AG09309 (cell line): Measurements from ENCODE around the gene HAS3.

Source experiments
- DNase-seq: peaks from one replicate; pipeline ENCODE4 v3.0.0-alpha.2; 2010; ENCODE audit warnings: low read depth
- H3K4me3 ChIP-seq: 2 replicates; pipeline ENCODE4 v1.5.1; 2011; ENCODE audit warnings: mild to moderate bottlenecking, low read depth, low read length, moderate library complexity; ENCODE audit not compliant: control insufficient read depth
- CTCF ChIP-seq: IDR thresholded peaks from 2 replicates; pipeline ENCODE4 v1.5.1; 2011; ENCODE audit warnings: mild to moderate bottlenecking, low read depth, low read length, inconsistent platforms; ENCODE audit not compliant: insufficient read depth, control insufficient read depth; ENCODE audit errors: missing control alignments

HAS3 gene

GRCh38 chr16:69064764-69065313 lies 40.6 kb upstream of the HAS3 start:
- TF ChIP-seq CTCF: no peak
- no peak for DNase-seq
- H3K4me3 ChIP-seq: no peak overlapping the region

- DNase-seq: no peak
- no peak for TF ChIP-seq CTCF
- no peak overlapping the region for H3K4me3 ChIP-seq
Measured at GRCh38 chr16:69069504-69069903, 35.9 kb upstream of the HAS3 start.

- no peak overlapping the region for H3K4me3 ChIP-seq
- TF ChIP-seq CTCF: no peak
- no peak for DNase-seq
Measured at GRCh38 chr16:69071036-69071435, 34.4 kb upstream of the HAS3 start.

- TF ChIP-seq CTCF: no peak
- H3K4me3 ChIP-seq: no peak overlapping the region
- no peak for DNase-seq
Measured at GRCh38 chr16:69072640-69072974, 32.8 kb upstream of the HAS3 start.

GRCh38 chr16:69073181-69073702 lies 32.2 kb upstream of the HAS3 start:
- DNase-seq: peak; percentile 66
- TF ChIP-seq CTCF: no peak
- no peak overlapping the region for H3K4me3 ChIP-seq

GRCh38 chr16:69077251-69077650 lies 28.2 kb upstream of the HAS3 start:
- H3K4me3 ChIP-seq: no peak overlapping the region
- no peak for DNase-seq
- no peak for TF ChIP-seq CTCF

- H3K4me3 ChIP-seq: no peak overlapping the region
- TF ChIP-seq CTCF: no peak
- no peak for DNase-seq
Measured at GRCh38 chr16:69078073-69078472, 27.4 kb upstream of the HAS3 start.
